Trophoblast cell (in vitro differentiated cells and primary cell): ENCODE measurements around the gene CDK2.
A peak's percentile ranks its signal among the peaks of the same experiment; 100 is the strongest.

ENCODE experiments used
- DNase-seq, 2 donors: peaks; one replicate each; pipeline ENCODE4 v3.0.0-alpha.2; 2016
- H2AFZ ChIP-seq: 2 replicates; pipeline ENCODE4 v1.6.1; 2013; ENCODE audit warnings: low read length, moderate library complexity, mild to moderate bottlenecking; ENCODE audit not compliant: insufficient read depth, poor library complexity
- H2AK5ac ChIP-seq: 2 replicates; pipeline ENCODE4 v1.6.1; 2013; ENCODE audit warnings: mild to moderate bottlenecking, low read length
- H2BK120ac ChIP-seq: 2 replicates; pipeline ENCODE4 v1.6.1; 2013; ENCODE audit warnings: low read length, mild to moderate bottlenecking, moderate library complexity; ENCODE audit not compliant: insufficient read depth, poor library complexity
- H2BK12ac ChIP-seq: 2 replicates; pipeline ENCODE4 v1.6.1; 2013; ENCODE audit warnings: mild to moderate bottlenecking, low read length, moderate library complexity
- H2BK5ac ChIP-seq: 2 replicates; pipeline ENCODE4 v1.6.1; 2013; ENCODE audit warnings: low read length, low read depth, moderate library complexity, mild to moderate bottlenecking; ENCODE audit not compliant: poor library complexity
- H3K14ac ChIP-seq: 2 replicates; pipeline ENCODE4 v1.6.1; 2013; ENCODE audit warnings: mild to moderate bottlenecking, low read length
- H3K18ac ChIP-seq: 2 replicates; pipeline ENCODE4 v1.6.1; 2013; ENCODE audit warnings: mild to moderate bottlenecking, low read length
- H3K23ac ChIP-seq: 2 replicates; pipeline ENCODE4 v1.6.1; 2013; ENCODE audit warnings: low read length
- H3K27ac ChIP-seq: 2 replicates; pipeline ENCODE4 v1.5.1; 2013; ENCODE audit warnings: low read depth, mild to moderate bottlenecking, inconsistent platforms, low read length, moderate library complexity
- H3K27me3 ChIP-seq: 2 replicates; pipeline ENCODE4 v1.6.1; 2013; ENCODE audit warnings: inconsistent platforms, mild to moderate bottlenecking, low read length, moderate library complexity; ENCODE audit not compliant: insufficient read depth
- H3K36me3 ChIP-seq, 2 experiments: 1 replicate in 1 of 2; 2 replicates in 1 of 2; pipeline ENCODE4 v1.6.1; 2013; ENCODE audit warnings: low read length in 2 of 2, mild to moderate bottlenecking in 2 of 2, moderate library complexity in 1 of 2; ENCODE audit not compliant: insufficient read depth in 2 of 2, control insufficient read depth in 1 of 2
- H3K4ac ChIP-seq: 2 replicates; pipeline ENCODE4 v1.6.1; 2013; ENCODE audit warnings: low read depth, mild to moderate bottlenecking, low read length, moderate library complexity
- H3K4me1 ChIP-seq, 2 experiments: 1 replicate in 1 of 2; 2 replicates in 1 of 2; pipeline ENCODE4 v1.6.1; 2013; ENCODE audit warnings: low read length in 2 of 2, mild to moderate bottlenecking in 2 of 2, moderate library complexity in 1 of 2; ENCODE audit not compliant: insufficient read depth in 2 of 2, control insufficient read depth in 1 of 2
- H3K4me2 ChIP-seq: 2 replicates; pipeline ENCODE4 v1.6.1; 2013; ENCODE audit warnings: inconsistent platforms, mild to moderate bottlenecking, low read length, moderate library complexity
- H3K4me3 ChIP-seq: 2 replicates; pipeline ENCODE4 v1.5.1; 2013; ENCODE audit warnings: mild to moderate bottlenecking, low read depth, low read length, inconsistent platforms
- H3K79me1 ChIP-seq: one replicate; pipeline ENCODE4 v1.6.1; 2013; ENCODE audit warnings: low read length
- H3K79me2 ChIP-seq: 2 replicates; pipeline ENCODE4 v1.6.1; 2013; ENCODE audit warnings: low read length, mild to moderate bottlenecking; ENCODE audit not compliant: control insufficient read depth, insufficient read depth, poor library complexity
- H3K9ac ChIP-seq: 2 replicates; pipeline ENCODE4 v1.6.1; 2013; ENCODE audit warnings: mild to moderate bottlenecking, low read length
- H3K9me3 ChIP-seq: 2 replicates; pipeline ENCODE4 v1.6.1; 2013; ENCODE audit warnings: low read depth, mild to moderate bottlenecking, control low read depth, inconsistent platforms, low read length; ENCODE audit not compliant: insufficient read depth
- H4K12ac ChIP-seq: 2 replicates; pipeline ENCODE4 v1.6.1; 2013; ENCODE audit warnings: low read depth, mild to moderate bottlenecking, low read length, moderate library complexity
- H4K8ac ChIP-seq: 2 replicates; pipeline ENCODE4 v1.6.1; 2013; ENCODE audit warnings: low read depth, mild to moderate bottlenecking, low read length, moderate library complexity
- H4K91ac ChIP-seq: one replicate; pipeline ENCODE4 v1.6.1; 2013; ENCODE audit warnings: low read depth, mild to moderate bottlenecking, low read length, moderate library complexity
- WGBS: extraction: QIAGEN DNeasy Blood & Tissue Kit; methylation state at CpG from one replicate; pipeline ENCODE4 v1.1.7; 2013; ENCODE audit warnings: missing lambda C conversion rate; ENCODE audit not compliant: insufficient read length, insufficient coverage; ENCODE audit errors: extremely low coverage; 5-methylcytosine and 5-hydroxymethylcytosine counted together

Gene CDK2

GRCh38 chr12:55940065-55940732 lies 26.4 kb upstream of the CDK2 start:
- H3K4me2 ChIP-seq: peak overlapping the region; percentile 44
- no CpG with 5 or more reads among the region's 18 CpGs for WGBS

DNA sequence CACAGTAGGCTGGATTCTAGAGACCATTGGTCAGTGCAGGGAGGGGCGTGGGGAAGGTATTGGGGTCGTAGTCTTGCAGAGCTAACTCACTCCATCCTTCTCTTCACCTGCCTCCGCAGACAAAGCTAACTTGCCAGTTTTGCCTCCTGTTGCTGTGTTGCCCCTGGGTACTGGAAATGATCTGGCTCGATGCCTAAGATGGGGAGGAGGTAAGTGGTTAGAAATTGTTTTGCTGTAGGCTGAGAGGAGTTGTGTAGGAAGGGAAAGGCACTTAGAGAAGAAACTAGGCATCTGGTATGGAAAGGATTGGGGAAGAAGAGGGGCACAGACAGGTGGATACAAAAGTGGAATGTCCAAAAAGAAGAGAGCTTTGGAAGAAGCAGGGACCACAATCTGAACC lies 24.6 kb upstream of the CDK2 start:
- no peak overlapping the region for H3K14ac ChIP-seq
- H2AFZ ChIP-seq: no peak overlapping the region
- no peak overlapping the region for H4K12ac ChIP-seq
- no peaks in the 10 kb centered on the region for H3K79me2 ChIP-seq
- no peak overlapping the region for H3K4me3 ChIP-seq
- peaks cover 0 to 3% of the 10 kb centered on the region in 2 experiments for H3K4me1 ChIP-seq
- DNase-seq: no peak
- H4K91ac ChIP-seq: no peak overlapping the region
- no peak overlapping the region for H3K4me2 ChIP-seq
- no peak overlapping the region for H3K27ac ChIP-seq
- no peaks in the 10 kb centered on the region for H3K9me3 ChIP-seq
- no peak overlapping the region for H2BK120ac ChIP-seq
- H4K8ac ChIP-seq: no peak overlapping the region
- H3K4ac ChIP-seq: no peak overlapping the region
- H3K27me3 ChIP-seq: no peaks in the 10 kb centered on the region
- no peak overlapping the region for H3K18ac ChIP-seq
- H3K79me1 ChIP-seq: no peaks in the 10 kb centered on the region
- no peak overlapping the region for H3K9ac ChIP-seq
- no peak overlapping the region for H2BK12ac ChIP-seq
- WGBS: no CpG with 5 or more reads among the region's 4 CpGs
- H2AK5ac ChIP-seq: no peak overlapping the region
- H2BK5ac ChIP-seq: no peak overlapping the region
- no peak overlapping the region for H3K23ac ChIP-seq
- H3K36me3 ChIP-seq: peaks cover 18 to 31% of the 10 kb centered on the region in 2 experiments

More at GRCh38 chr12:55940065-55940732, 26.4 kb upstream of the CDK2 start:
- Histone ChIP-seq H3K4ac (no peak overlapping the region), H3K27me3 (no peaks in the 10 kb centered on the region), H2BK12ac (no peak overlapping the region), H3K36me3 (peaks cover 19 to 31% of the 10 kb centered on the region in 2 experiments), H2AFZ (no peak overlapping the region), H3K9ac (no peak overlapping the region), H2BK5ac (no peak overlapping the region), H2AK5ac (no peak overlapping the region), H3K18ac (no peak overlapping the region), H4K8ac (no peak overlapping the region), H4K12ac (no peak overlapping the region), H3K14ac (no peak overlapping the region), H3K79me1 (no peaks in the 10 kb centered on the region), H3K23ac (no peak overlapping the region), H3K79me2 (no peaks in the 10 kb centered on the region), H3K9me3 (no peaks in the 10 kb centered on the region), H4K91ac (no peak overlapping the region), H3K4me3 (peak overlapping the region; percentile 23), H2BK120ac (no peak overlapping the region), H3K27ac (no peak overlapping the region), H3K4me1 (peaks cover 0 to 3% of the 10 kb centered on the region in 2 experiments)
- DNase-seq: peak; percentile 80 to 90

- no peak overlapping the region for H2AFZ ChIP-seq
- H3K18ac ChIP-seq: no peak overlapping the region
- no peak overlapping the region for H2BK120ac ChIP-seq
- H3K79me1 ChIP-seq: no peaks in the 10 kb centered on the region
- H3K36me3 ChIP-seq: peaks cover 18 to 26% of the 10 kb centered on the region in 2 experiments
- no peak overlapping the region for H3K14ac ChIP-seq
- H3K4me2 ChIP-seq: no peak overlapping the region
- H3K79me2 ChIP-seq: no peaks in the 10 kb centered on the region
- H4K91ac ChIP-seq: no peak overlapping the region
- no peak for DNase-seq
- H3K9me3 ChIP-seq: no peaks in the 10 kb centered on the region
- H2BK5ac ChIP-seq: no peak overlapping the region
- no peak overlapping the region for H3K4me3 ChIP-seq
- H3K27me3 ChIP-seq: no peaks in the 10 kb centered on the region
- H2BK12ac ChIP-seq: no peak overlapping the region
- no CpG with 5 or more reads among the region's 1 CpG for WGBS
- no peak overlapping the region for H3K27ac ChIP-seq
- H3K4ac ChIP-seq: no peak overlapping the region
- no peak overlapping the region for H4K12ac ChIP-seq
- peaks cover 0 to 3% of the 10 kb centered on the region in 2 experiments for H3K4me1 ChIP-seq
- no peak overlapping the region for H3K9ac ChIP-seq
- H2AK5ac ChIP-seq: no peak overlapping the region
- no peak overlapping the region for H4K8ac ChIP-seq
- H3K23ac ChIP-seq: no peak overlapping the region
Observed at GRCh38 chr12:55942577-55943136, 24.0 kb upstream of the CDK2 start.

- WGBS: no CpG with 5 or more reads among the region's 6 CpGs
- Histone ChIP-seq H4K12ac (no peak overlapping the region), H4K91ac (no peak overlapping the region), H3K9me3 (no peaks in the 10 kb centered on the region), H3K79me2 (no peaks in the 10 kb centered on the region), H3K27me3 (no peaks in the 10 kb centered on the region), H3K4me3 (no peak overlapping the region), H4K8ac (no peak overlapping the region), H3K9ac (no peak overlapping the region), H3K36me3 (peaks cover 6 to 18% of the 10 kb centered on the region in 2 experiments), H3K4me2 (no peak overlapping the region), H3K27ac (no peak overlapping the region), H3K14ac (no peak overlapping the region), H3K23ac (no peak overlapping the region), H3K4ac (no peak overlapping the region), H3K18ac (no peak overlapping the region), H2BK12ac (no peak overlapping the region), H2AFZ (no peak overlapping the region), H2BK5ac (no peak overlapping the region), H2BK120ac (no peak overlapping the region), H2AK5ac (no peak overlapping the region), H3K79me1 (no peaks in the 10 kb centered on the region), H3K4me1 (no peaks in the 10 kb centered on the region)
- no peak for DNase-seq
Observed at GRCh38 chr12:55946553-55946952, 20.1 kb upstream of the CDK2 start.
